ENCODE measurements around the gene ATP9B.

ATP9B gene

GRCh38 chr18:79245517-79246001 is 176.4 kb downstream of the ATP9B start:
- Histone ChIP-seq H3F3A (ENCODE audit: insufficient read depth, low read length) (no peaks in the 10 kb centered on the region), H3K4me1 (ENCODE audit: low read length) (no peaks in the 10 kb centered on the region), H3K79me2 (ENCODE audit: low read length) (no peaks in the 10 kb centered on the region), H3K27me3 (replicated peaks; ENCODE audit: insufficient read depth, low read length) (no peaks in the 10 kb centered on the region), H3K4me2 (ENCODE audit: low read depth, low read length) (no peak overlapping the region), H3K4me3 (ENCODE audit: low read length) (no peak overlapping the region), H3K27ac (ENCODE audit: low read length) (no peak overlapping the region), H3K9ac (ENCODE audit: low read length) (no peak overlapping the region), H3K36me3 (replicated peaks; ENCODE audit: insufficient read depth, low read length) (no peaks in the 10 kb centered on the region), H3K9me2 (replicated peaks; ENCODE audit: insufficient read depth, low read length) (no peaks in the 10 kb centered on the region), H2AFZ (ENCODE audit: low read length) (no peak overlapping the region), H3K9me3 (replicated peaks; ENCODE audit: insufficient read depth, low read length) (no peaks in the 10 kb centered on the region), H4K20me1 (ENCODE audit: insufficient read depth, low read length) (no peaks in the 10 kb centered on the region)
- TF ChIP-seq CTCF (IDR thresholded peaks at IDR 0.05; ENCODE audit: low read length) (no peak), EZH2phosphoT487 (IDR thresholded peaks at IDR 0.05; ENCODE audit: low read length) (no peak)
- no peak for DNase-seq

- no peaks in the 10 kb centered on the region for H3K79me2 ChIP-seq (ENCODE audit: low read length)
- no peak overlapping the region for H2AFZ ChIP-seq (ENCODE audit: low read length)
- H3K9ac ChIP-seq (ENCODE audit: low read length) = no peak overlapping the region
- DNase-seq = peak; percentile 55
- no peaks in the 10 kb centered on the region for H3F3A ChIP-seq (ENCODE audit: insufficient read depth, low read length)
- no peaks in the 10 kb centered on the region for H3K4me1 ChIP-seq (ENCODE audit: low read length)
- H3K4me2 ChIP-seq (ENCODE audit: low read depth, low read length) = peak overlapping the region; percentile 11; the same call in 1 of the 2 replicates
- H3K27me3 ChIP-seq (replicated peaks; ENCODE audit: insufficient read depth, low read length) = no peaks in the 10 kb centered on the region
- peak; percentile 96 for TF ChIP-seq CTCF (IDR thresholded peaks at IDR 0.05; ENCODE audit: low read length)
- TF ChIP-seq EZH2 (optimal IDR thresholded peaks at IDR 0.05; ENCODE audit: low read depth, low read length) = no peak
- TF ChIP-seq EZH2phosphoT487 (IDR thresholded peaks at IDR 0.05; ENCODE audit: low read length) = no peak
- H4K20me1 ChIP-seq (ENCODE audit: insufficient read depth, low read length) = no peaks in the 10 kb centered on the region
- no peaks in the 10 kb centered on the region for H3K9me3 ChIP-seq (replicated peaks; ENCODE audit: insufficient read depth, low read length)
- H3K27ac ChIP-seq (ENCODE audit: low read length) = no peak overlapping the region
- H3K9me2 ChIP-seq (replicated peaks; ENCODE audit: insufficient read depth, low read length) = no peaks in the 10 kb centered on the region
- no peaks in the 10 kb centered on the region for H3K36me3 ChIP-seq (replicated peaks; ENCODE audit: insufficient read depth, low read length)
- no peak overlapping the region for H3K4me3 ChIP-seq (ENCODE audit: low read length)
These were observed 177.3 kb downstream of the ATP9B start for GRCh38 chr18:79246309-79247108.

GRCh38 chr18:79248495-79249060 is 179.4 kb downstream of the ATP9B start:
- no peak overlapping the region for H3K4me3 ChIP-seq (ENCODE audit: low read length)
- H3K4me1 ChIP-seq (ENCODE audit: low read length) = no peaks in the 10 kb centered on the region
- no peaks in the 10 kb centered on the region for H3K36me3 ChIP-seq (replicated peaks; ENCODE audit: insufficient read depth, low read length)
- DNase-seq = no peak
- no peak overlapping the region for H3K4me2 ChIP-seq (ENCODE audit: low read depth, low read length)
- H3K27ac ChIP-seq (ENCODE audit: low read length) = no peak overlapping the region
- no peak overlapping the region for H2AFZ ChIP-seq (ENCODE audit: low read length)
- H3K9me2 ChIP-seq (replicated peaks; ENCODE audit: insufficient read depth, low read length) = no peaks in the 10 kb centered on the region
- H3K79me2 ChIP-seq (ENCODE audit: low read length) = no peaks in the 10 kb centered on the region
- no peak overlapping the region for H3K9ac ChIP-seq (ENCODE audit: low read length)
- H3K9me3 ChIP-seq (replicated peaks; ENCODE audit: insufficient read depth, low read length) = no peaks in the 10 kb centered on the region
- no peaks in the 10 kb centered on the region for H3K27me3 ChIP-seq (replicated peaks; ENCODE audit: insufficient read depth, low read length)
- TF ChIP-seq EZH2phosphoT487 (IDR thresholded peaks at IDR 0.05; ENCODE audit: low read length) (no peak), EZH2 (optimal IDR thresholded peaks at IDR 0.05; ENCODE audit: low read depth, low read length) (no peak), CTCF (IDR thresholded peaks at IDR 0.05; ENCODE audit: low read length) (no peak)
- H4K20me1 ChIP-seq (ENCODE audit: insufficient read depth, low read length) = no peaks in the 10 kb centered on the region
- H3F3A ChIP-seq (ENCODE audit: insufficient read depth, low read length) = no peaks in the 10 kb centered on the region

Measured in MM.1S (cell line).